HepG2 (cell line): ENCODE measurements around the gene PHRF1. TPM values are rescaled to one million over a fixed set of nuclear protein-coding genes. Genes with fewer than 3 reads are reported as not detected.

Experiments
- ATAC-seq: fragments of 200-7000 bp; cut with Tn5 transposase; 3 replicates; pipeline ENCODE4 v1.9.1; 2020; ENCODE audit warnings: mild to moderate bottlenecking, moderate library complexity
- BruUV-seq: library from RNA; stranded (reverse); fragments of 400-500 nt; replicated peaks from 2 replicates; lab custom pipeline; 2021; lab: Mats Ljungman, UMichigan
- CTCF ChIA-PET: fragments of 300-600 bp; formaldehyde crosslinking; extraction: SDS; loops from one replicate; lab custom pipeline; 2021; ENCODE audit warnings: low total read pairs, inconsistent platforms, low intra/inter-chr PET ratio; lab: Yijun Ruan, JAX
- POLR2A ChIA-PET: fragments of 350-600 bp; sonication (Branson Sonifier 250); formaldehyde crosslinking; loops from one replicate; lab custom pipeline; 2020; ENCODE audit warnings: antibody characterized with exemption, inconsistent platforms; lab: Yijun Ruan, JAX
- DNase-seq: peaks from one replicate; pipeline ENCODE4 v3.0.0-alpha.2; 2015; ENCODE audit warnings: low spot score
- FAIRE-seq: peaks from 3 replicates; lab custom pipeline; 2011; peaks lifted over from hg19 to GRCh38; lab: Jason Lieb, UNC
- H2AFZ ChIP-seq: one replicate; pipeline ENCODE4 v1.6.1; 2011; ENCODE audit warnings: low read length, inconsistent platforms
- H3K27ac ChIP-seq: fragments of 300-600 bp; 3 replicates; pipeline ENCODE4 v1.8.0; 2011; ENCODE audit warnings: mixed run types, mild to moderate bottlenecking, mixed read lengths, low read length, inconsistent platforms; ENCODE audit not compliant: insufficient read depth; ENCODE audit errors: extremely low read length
- H3K27me3 ChIP-seq, 2 experiments: fragments of 200-600 bp in 1 of 2; 2 replicates in 1 of 2; 3 replicates in 1 of 2; pipeline versions ENCODE4 v1.6.0 to v1.8.0; 2011; ENCODE audit warnings: low read length in 2 of 2, mild to moderate bottlenecking in 2 of 2, moderate library complexity in 2 of 2, inconsistent platforms in 1 of 2; ENCODE audit not compliant: insufficient read depth in 2 of 2, control insufficient read depth in 1 of 2
- H3K36me3 ChIP-seq, 2 experiments: fragments of 200-600 bp in 1 of 2; replicated peaks in 1 of 2; 2 replicates in 1 of 2; 3 replicates in 1 of 2; pipeline versions ENCODE4 v1.5.1 to v1.8.0; 2011; ENCODE audit warnings: low read length in 2 of 2, inconsistent platforms in 1 of 2; ENCODE audit not compliant: insufficient read depth in 2 of 2, control insufficient read depth in 1 of 2
- H3K4me1 ChIP-seq: 2 replicates; pipeline ENCODE4 v1.5.1; 2012; ENCODE audit warnings: low read length, inconsistent platforms; ENCODE audit not compliant: insufficient read depth
- H3K4me2 ChIP-seq: 2 replicates; pipeline ENCODE4 v1.6.0; 2011; ENCODE audit warnings: low read depth, low read length, inconsistent platforms
- H3K4me3 ChIP-seq, 3 experiments: fragments of 200-600 bp in 1 of 3; sonication (generic), shearing (Covaris generic) in 1 of 3; replicated peaks in 1 of 3; 2 replicates each; pipeline ENCODE4 v1.5.1; 2011 to 2016; ENCODE audit warnings: low read length in 3 of 3, inconsistent platforms in 2 of 3, low read depth in 2 of 3, mild to moderate bottlenecking in 2 of 3, control low read depth in 1 of 3, mixed read lengths in 1 of 3; ENCODE audit not compliant: insufficient read depth in 1 of 3
- H3K79me2 ChIP-seq: one replicate; pipeline ENCODE4 v1.6.1; 2011; ENCODE audit warnings: low read length, inconsistent platforms; ENCODE audit not compliant: insufficient read depth
- H3K9ac ChIP-seq: 2 replicates; pipeline ENCODE4 v1.6.0; 2011; ENCODE audit warnings: mild to moderate bottlenecking, low read depth, low read length, inconsistent platforms; ENCODE audit not compliant: insufficient read depth
- H3K9me3 ChIP-seq: 2 replicates; pipeline ENCODE4 v1.5.1; 2012; ENCODE audit warnings: mild to moderate bottlenecking, low read length
- H4K20me1 ChIP-seq: 2 replicates; pipeline ENCODE4 v1.6.0; 2011; ENCODE audit warnings: inconsistent platforms, mild to moderate bottlenecking, low read length, moderate library complexity; ENCODE audit not compliant: insufficient read depth
- HNRNPLL ChIP-seq: fragments of 200-400 bp; formaldehyde crosslinking; IDR thresholded peaks from 2 replicates; pipeline ENCODE4 v1.6.1; 2017; ENCODE audit warnings: mild to moderate bottlenecking, low read depth, low read length; ENCODE audit not compliant: poor library complexity, severe bottlenecking
- IRX3 ChIP-seq: sonication (generic); formaldehyde crosslinking; IDR thresholded peaks from 2 replicates; pipeline ENCODE4 v1.8.1; 2023; ENCODE audit warnings: mild to moderate bottlenecking, low read depth, missing genetic modification reagents, borderline replicate concordance
- MIER2 ChIP-seq: IDR thresholded peaks from 2 replicates; pipeline ENCODE4 v1.6.1; 2016; ENCODE audit warnings: missing biosample characterization, missing genetic modification reagents
- RBFOX2 ChIP-seq: fragments of 200-400 bp; formaldehyde crosslinking; IDR thresholded peaks from 2 replicates; pipeline ENCODE4 v1.6.1; 2017; ENCODE audit warnings: low read depth, mild to moderate bottlenecking, low read length
- RFX5 ChIP-seq: IDR thresholded peaks from 2 replicates; pipeline ENCODE4 v1.6.1; 2011; ENCODE audit warnings: low read depth, low read length, improper control_type of control experiment
- ZNF768 ChIP-seq: sonication (generic); formaldehyde crosslinking; IDR thresholded peaks from 2 replicates; pipeline ENCODE4 v1.4.0; 2020; ENCODE audit warnings: missing genetic modification reagents
- WGBS: methylation state at CpG from one replicate; pipeline ENCODE4 v1.1.6; 2017; ENCODE audit warnings: low lambda C conversion rate; 5-methylcytosine and 5-hydroxymethylcytosine counted together
- in situ Hi-C: cut with HindIII; loops from 2 replicates; pipeline ENCODE4 v1.10.0; 2017; ENCODE audit warnings: low pct_unique_long_range_greater_than_20kb; ENCODE audit not compliant: extremely low pct_ligation_motif_present
- intact Hi-C: fragments of 100-400 bp; cut with micrococcal nuclease; formaldehyde crosslinking; loops from one replicate; pipeline ENCODE4 v1.10.0; 2022; ENCODE audit not compliant: unreplicated experiment
- polyA plus RNA-seq, 8 experiments: library from polyadenylated mRNA; depleted of rRNA in 3 of 8; stranded (reverse) in 7 of 8; unstranded in 1 of 8; fragments of >200 nt; fragmentation: Illumina TruSeq in 4 of 8; extraction: Trizol in 4 of 8; gene quantifications; 2 replicates each; pipeline versions ENCODE4 v1.2.1 to v1.2.3, GENCODE V29; 2011 to 2016; ENCODE audit warnings: low read depth in 4 of 8, missing spikeins in 1 of 8, mixed read lengths in 1 of 8; ENCODE audit not compliant: insufficient read depth in 1 of 8
- total RNA-seq, 5 experiments: library from RNA; depleted of rRNA; stranded (reverse); fragments of >200 nt; fragmentation: Illumina TruSeq; extraction: Trizol; gene quantifications; 2 replicates each; pipeline ENCODE4 v1.2.3, GENCODE V29; 2016; ENCODE audit warnings: low read depth in 1 of 5

The PHRF1 gene
- total and polyA plus RNA-seq, 2 of the 13 experiments (the other 11 are each of a cell fraction or from before 2014, with no cell fraction given) = 8.2 to 16.7 TPM

DNA sequence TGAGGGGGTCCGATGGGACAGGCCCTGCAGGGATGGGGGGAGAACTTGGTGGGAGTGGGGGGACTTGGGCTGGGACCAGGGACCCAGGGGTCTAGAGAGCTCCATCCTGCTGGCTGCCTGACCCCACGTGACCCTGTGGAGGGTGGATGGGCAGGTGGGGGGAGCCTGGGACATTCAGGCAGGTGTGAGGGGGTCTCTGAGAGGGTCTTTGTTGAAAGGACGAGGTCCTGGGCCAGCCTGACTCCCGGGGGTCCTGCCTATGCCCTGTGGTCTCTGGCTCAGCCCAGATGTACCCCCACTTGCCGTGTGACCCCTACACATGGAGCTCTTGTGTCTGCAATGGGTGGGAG, 31.5 kb upstream of the PHRF1 start:
- FAIRE-seq (no peak), ATAC-seq (no peak), DNase-seq (no peak)
- H4K20me1 ChIP-seq = no peaks in the 10 kb centered on the region
- in situ Hi-C loops = no loop called here
- H3K27ac ChIP-seq = no peak overlapping the region
- ChIA-PET CTCF (no interaction called here), POLR2A (interaction anchor here (1.1 kb wide), 2 partner anchors 9 kb away, joined by 3 to 4 read pairs; partner anchors contain the start of gene HRAS)
- no TSS peak for BruUV-seq
- H2AFZ ChIP-seq = no peak overlapping the region
- H3K9me3 ChIP-seq = no peaks in the 10 kb centered on the region
- H3K27me3 ChIP-seq = peaks cover 10 to 40% of the 10 kb centered on the region in 2 experiments
- intact Hi-C loops = no loop called here
- whole genome bisulfite sequencing = 50% methylated on average over 1 of the region's 5 CpGs
- no peak for TF ChIP-seq RFX5
- TF ChIP-seq MIER2 (CRISPR knock-in tag) = no peak
- no peak for TF ChIP-seq IRX3 (CRISPR knock-in tag)
- peaks cover 71% of the 10 kb centered on the region for H3K4me1 ChIP-seq
- H3K9ac ChIP-seq = no peak overlapping the region
- no peak overlapping the region for H3K4me3 ChIP-seq
- no peaks in the 10 kb centered on the region for H3K36me3 ChIP-seq
- H3K4me2 ChIP-seq = no peak overlapping the region
- H3K79me2 ChIP-seq = no peaks in the 10 kb centered on the region

DNA sequence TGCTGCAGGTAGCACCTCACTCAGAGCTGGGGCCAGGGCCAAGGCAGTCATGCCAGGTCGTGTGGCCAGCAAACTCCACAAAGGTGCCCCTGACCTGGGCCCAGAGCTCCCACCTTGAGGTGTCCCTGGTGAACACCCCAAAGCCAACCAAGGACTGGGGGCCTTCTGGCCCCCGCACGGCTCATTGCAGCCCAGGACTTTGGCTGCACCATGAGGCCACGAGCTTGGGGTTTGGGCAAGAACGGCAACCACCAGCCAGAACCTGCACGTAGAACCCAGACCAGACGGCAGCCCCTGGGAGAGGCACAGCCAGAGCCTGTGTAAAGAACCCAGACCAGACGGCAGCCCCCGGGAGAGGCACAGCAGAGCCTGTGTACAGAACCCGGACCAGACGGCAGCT, 31.1 kb upstream of the PHRF1 start:
- TF ChIP-seq HNRNPLL (peak; percentile 25), RBFOX2 (no peak), ZNF768 (0 out of 2 replicates have a peak, but pooled peaks have one; percentile 37)
- TF ChIP-seq, all 625 proteins: peak for 2
- H3K27me3 ChIP-seq = peaks cover 6 to 40% of the 10 kb centered on the region in 2 experiments
- no TSS peak for BruUV-seq
- intact Hi-C loops = no loop called here
- FAIRE-seq (no peak), DNase-seq (no peak), ATAC-seq (no peak)
- no peaks in the 10 kb centered on the region for H3K36me3 ChIP-seq
- H3K4me2 ChIP-seq = no peak overlapping the region
- in situ Hi-C loops = no loop called here
- H3K4me3 ChIP-seq = no peak overlapping the region
- H3K79me2 ChIP-seq = no peaks in the 10 kb centered on the region
- H3K27ac ChIP-seq = no peak overlapping the region
- H3K4me1 ChIP-seq = peaks cover 67% of the 10 kb centered on the region
- ChIA-PET POLR2A (interaction anchor here (1.1 kb wide), 2 partner anchors 8 to 9 kb away, joined by 3 to 4 read pairs; partner anchors contain the start of gene HRAS), CTCF (no interaction called here)
- H2AFZ ChIP-seq = no peak overlapping the region
- no peak overlapping the region for H3K9ac ChIP-seq
- 27% methylated on average over 6 of the region's 11 CpGs for WGBS
- H3K9me3 ChIP-seq = no peaks in the 10 kb centered on the region
- no peaks in the 10 kb centered on the region for H4K20me1 ChIP-seq
